Kasumi-1 (cell line): Measurements from ENCODE around the gene MRFAP1L1.
"Not testable (repeated sequence)": the region's sequence is repeated elsewhere in the genome, so short reads cannot be mapped to it uniquely, and the experiment has no call there.

Experiments
- DNase-seq, 2 experiments: peaks; one replicate each; lab custom pipeline; 2025; lab: John Stamatoyannopoulos, UW

The MRFAP1L1 gene

DNA sequence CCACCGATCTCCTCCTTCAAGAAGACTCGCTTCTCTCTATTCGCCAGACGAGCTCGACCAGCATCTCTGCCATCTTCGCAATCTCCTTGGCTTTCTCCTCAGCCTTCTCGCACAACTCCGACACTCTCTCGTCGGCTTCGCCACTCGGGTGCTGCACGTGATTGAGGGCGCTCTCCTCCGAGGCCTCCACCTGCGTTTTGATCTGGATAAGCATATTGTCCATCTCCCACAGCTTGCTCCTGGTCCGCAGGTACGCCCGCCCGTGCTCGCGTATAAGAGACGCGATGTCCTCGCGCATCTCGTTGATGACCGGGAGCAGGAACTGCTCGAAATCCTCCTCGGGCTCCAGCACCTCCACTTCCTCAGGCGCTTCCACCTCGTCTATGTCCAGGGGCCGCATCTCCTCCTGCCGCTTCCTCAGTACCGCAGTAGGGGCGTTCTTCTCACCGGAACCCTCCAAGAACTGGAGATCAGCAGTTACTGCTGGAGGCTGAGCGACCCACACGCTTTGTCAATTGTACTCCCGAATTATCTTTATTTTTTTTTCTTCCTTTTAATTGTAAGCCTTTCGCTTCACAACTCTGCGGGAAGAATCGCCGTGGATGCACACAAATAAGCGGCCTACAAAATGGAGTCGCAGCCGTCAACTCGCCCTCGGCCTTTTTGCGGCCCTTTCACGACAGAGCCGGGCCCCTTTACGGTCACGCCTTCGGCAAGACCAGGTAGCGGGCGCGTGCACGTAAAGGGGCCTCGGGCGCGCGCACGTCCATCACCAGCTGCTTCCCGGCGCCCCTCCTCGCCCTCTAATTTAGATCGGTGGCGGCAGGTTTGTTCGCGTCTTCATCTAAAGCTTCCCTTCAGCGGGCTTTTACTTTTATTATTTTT is at the start of gene MRFAP1L1:
TSS of gene MRFAP1L1 (minus strand) at position 636 of the 885 bp plus-strand sequence. CDS start at position 400, 236 bp downstream.
- DNase-seq = peak; percentile 98

DNA sequence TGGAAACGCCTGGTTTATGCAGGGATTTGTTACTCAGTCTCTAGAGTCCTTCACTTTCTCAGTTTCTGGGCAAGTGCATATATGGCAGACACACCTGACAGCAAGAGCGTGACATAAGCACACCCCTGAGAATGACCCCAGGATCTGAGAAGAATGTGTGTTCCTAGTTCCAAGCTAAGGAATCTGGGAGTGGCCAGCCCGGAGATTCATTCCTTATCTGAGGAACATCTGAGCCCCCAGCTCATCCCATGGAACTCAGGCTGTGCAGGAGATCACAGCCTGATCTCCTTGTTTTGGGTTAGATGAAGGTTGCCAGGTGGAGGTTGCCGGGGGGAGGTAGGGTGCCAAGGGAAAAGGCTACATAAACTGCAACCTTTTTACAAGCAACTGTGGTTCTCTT is 49.1 kb upstream of the MRFAP1L1 start:
- DNase-seq = no peak

GRCh38 chr4:6756345-6756744 is 46.7 kb upstream of the MRFAP1L1 start:
- DNase-seq = not testable (repeated sequence)

GRCh38 chr4:6755088-6755753 is 45.6 kb upstream of the MRFAP1L1 start:
- DNase-seq = no peak

- no peak for DNase-seq
Observed at GRCh38 chr4:6754481-6755087, 44.9 kb upstream of the MRFAP1L1 start.

DNA sequence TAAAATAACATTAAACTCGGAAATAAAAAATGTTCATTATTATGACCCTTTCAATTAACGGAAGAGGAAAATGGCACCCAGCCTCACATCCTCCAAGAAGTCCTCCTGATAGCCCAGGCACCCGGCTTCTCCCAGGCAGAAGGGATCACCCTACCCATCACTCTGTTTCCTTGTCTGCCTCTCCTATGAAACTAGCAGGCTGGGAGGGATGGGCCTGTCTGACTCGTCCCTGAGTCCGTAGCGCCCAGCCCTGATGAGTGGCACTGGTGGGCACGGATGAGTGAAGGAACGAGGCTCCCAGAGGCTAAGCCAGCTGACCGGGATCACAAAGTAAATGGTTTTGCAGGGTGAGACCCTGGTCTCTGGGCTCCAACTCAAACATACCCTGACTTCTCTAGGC is 44.2 kb upstream of the MRFAP1L1 start:
- no peak for DNase-seq

GRCh38 chr4:6753103-6753560 is 43.5 kb upstream of the MRFAP1L1 start:
- DNase-seq = no peak

- DNase-seq = peak; percentile 70 to 73
Observed at GRCh38 chr4:6752486-6752829, 42.8 kb upstream of the MRFAP1L1 start.

GRCh38 chr4:6751611-6752485 is 42.2 kb upstream of the MRFAP1L1 start:
- no peak for DNase-seq

DNA sequence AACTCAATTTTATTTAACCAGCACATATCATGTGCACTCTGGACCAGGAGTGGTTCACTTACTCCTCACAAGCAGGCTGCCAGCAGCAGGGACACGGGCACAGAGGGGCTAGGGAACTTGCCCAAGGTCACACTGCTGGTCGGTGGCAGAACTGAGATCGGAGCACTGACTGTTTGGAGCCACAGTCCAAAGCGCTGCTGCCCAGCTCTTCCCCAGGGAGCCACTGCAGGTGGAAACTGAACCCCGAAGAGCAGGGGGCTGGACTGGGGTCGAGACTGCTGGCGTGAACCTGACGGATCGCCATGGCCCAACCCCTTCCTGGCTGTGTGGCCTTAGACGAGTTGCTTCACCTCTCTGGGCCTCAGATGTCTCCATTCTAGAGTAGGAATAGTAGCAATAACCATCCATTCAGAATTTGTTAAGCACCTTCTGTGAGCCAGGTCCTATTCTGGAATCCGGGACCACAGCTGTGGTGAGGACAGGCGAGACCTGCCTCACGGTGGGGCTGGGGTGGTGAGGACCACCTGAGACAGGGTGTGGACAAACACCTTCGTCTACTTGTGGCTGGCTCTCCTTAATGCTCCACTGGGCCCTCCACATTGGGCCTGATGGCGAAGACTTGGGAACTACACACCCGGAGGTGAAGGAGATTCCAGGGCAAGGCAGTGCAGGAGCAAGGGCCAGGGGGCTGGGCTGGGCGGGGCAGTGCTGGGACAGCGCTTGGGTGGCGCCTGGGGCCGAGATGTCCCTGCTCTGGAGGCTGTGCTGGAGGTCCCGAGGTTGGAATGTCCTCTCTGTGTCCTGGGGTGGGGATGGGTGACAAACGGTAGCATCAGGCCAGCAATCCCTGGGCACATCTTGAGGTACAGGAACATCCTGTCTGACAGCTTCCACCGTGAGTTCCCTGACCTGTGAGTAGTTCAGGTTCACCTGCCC is 40.9 kb upstream of the MRFAP1L1 start:
- DNase-seq = no peak

- DNase-seq = no peak
Observed at GRCh38 chr4:6749340-6750171, 39.9 kb upstream of the MRFAP1L1 start.

DNA sequence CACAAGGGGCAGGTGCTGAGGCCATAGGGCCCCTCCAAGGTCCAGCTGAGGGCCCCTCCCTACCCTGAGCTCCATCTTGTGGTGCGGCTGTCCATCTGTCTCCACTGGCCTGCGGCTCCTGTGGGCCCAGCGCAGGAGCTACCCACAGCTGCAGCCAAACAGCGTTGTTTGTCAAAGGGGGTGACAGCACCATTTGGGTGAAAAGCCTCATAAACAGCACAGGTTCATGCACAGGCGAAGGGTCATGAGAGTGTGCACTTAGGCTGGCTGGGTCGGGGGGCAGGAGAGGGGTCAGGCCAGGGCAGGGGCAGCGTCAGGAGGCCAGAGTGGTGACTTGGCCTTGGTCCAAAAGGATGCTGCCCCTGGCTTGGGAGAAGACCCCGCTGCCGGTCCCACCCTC is 38.6 kb upstream of the MRFAP1L1 start:
- DNase-seq = no peak

GRCh38 chr4:6747294-6748051 is 37.8 kb upstream of the MRFAP1L1 start:
- no peak for DNase-seq

- DNase-seq = no peak
Observed at GRCh38 chr4:6746721-6747293, 37.1 kb upstream of the MRFAP1L1 start.

DNA sequence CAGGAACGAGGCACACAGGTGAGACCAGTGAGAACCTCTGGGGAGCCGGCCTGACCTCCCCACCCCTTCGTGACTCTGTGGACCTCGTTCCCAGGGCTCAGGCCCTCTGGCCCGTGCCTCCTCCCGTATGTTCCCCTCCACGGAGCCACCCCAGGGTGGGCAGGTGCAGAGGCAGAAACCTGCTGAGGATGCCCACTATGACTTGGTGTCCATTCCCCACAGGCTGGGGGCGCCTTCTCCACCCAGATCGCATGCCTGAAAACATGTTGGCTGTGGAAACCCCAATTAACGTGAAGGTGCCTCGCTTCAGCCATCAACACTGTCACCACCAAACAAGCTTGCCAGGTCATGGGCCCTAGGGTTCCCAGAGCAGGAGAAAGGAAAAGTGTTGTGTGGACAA is 33.3 kb upstream of the MRFAP1L1 start:
- DNase-seq = no peak

- DNase-seq = no peak
Observed at GRCh38 chr4:6742507-6742906, 32.8 kb upstream of the MRFAP1L1 start.

DNA sequence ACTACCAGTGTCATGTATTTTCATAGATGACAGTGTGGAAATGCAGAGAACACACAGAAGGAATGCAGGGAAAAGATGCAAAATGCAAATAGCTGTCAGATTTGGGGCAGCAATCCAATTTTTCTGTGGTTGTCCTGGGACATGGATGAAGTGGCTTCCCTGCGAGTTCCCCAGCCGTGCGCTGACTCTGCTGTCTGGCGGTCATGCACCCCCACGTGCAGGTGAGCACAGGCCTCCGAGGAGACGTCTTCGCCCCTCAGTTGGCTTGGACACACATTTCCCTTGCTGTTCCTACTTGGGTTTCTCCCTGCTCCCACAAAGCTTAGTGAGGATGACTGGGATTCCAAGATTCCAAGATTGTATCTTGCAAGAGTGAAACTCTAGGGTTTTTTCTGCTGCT is 30.7 kb upstream of the MRFAP1L1 start:
- DNase-seq = no peak

GRCh38 chr4:6739920-6740319 is 30.3 kb upstream of the MRFAP1L1 start:
- DNase-seq = no peak
